HS-27A (cell line): ENCODE results near the gene EHMT1.
"Not testable (repeated sequence)": the region's sequence is repeated elsewhere in the genome, so short reads cannot be mapped to it uniquely, and the experiment has no call there.

Source experiments
- DNase-seq: peaks from one replicate; pipeline ENCODE4 v3.0.0-alpha.2; 2012; ENCODE audit warnings: low read depth, missing footprints

EHMT1 gene

DNA sequence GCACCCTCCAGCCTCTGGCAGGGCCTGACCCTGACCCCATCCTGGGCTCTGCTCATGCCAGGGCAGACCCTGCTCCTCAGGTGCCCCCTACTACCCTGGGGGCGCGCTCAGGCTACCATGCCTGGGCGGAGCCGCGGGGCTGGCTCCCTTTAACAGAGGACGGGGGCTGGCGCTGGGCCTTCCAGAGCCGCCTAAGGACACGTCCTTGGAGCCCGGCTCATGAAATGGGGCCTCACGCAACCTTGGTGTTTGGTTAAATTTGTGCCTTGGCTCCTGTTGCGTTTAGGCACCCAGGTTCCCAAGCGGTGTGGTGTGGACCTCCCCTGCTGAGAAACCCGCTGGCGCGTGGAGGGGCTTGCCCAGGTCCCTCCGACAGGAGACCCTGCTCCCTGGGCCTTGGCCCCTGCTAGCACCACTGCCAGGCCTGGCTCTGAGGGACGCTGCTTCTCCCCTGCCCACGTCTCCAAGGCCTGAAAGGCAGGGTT lies 3.4 kb upstream of the EHMT1 start:
- DNase-seq, result no peak

DNA sequence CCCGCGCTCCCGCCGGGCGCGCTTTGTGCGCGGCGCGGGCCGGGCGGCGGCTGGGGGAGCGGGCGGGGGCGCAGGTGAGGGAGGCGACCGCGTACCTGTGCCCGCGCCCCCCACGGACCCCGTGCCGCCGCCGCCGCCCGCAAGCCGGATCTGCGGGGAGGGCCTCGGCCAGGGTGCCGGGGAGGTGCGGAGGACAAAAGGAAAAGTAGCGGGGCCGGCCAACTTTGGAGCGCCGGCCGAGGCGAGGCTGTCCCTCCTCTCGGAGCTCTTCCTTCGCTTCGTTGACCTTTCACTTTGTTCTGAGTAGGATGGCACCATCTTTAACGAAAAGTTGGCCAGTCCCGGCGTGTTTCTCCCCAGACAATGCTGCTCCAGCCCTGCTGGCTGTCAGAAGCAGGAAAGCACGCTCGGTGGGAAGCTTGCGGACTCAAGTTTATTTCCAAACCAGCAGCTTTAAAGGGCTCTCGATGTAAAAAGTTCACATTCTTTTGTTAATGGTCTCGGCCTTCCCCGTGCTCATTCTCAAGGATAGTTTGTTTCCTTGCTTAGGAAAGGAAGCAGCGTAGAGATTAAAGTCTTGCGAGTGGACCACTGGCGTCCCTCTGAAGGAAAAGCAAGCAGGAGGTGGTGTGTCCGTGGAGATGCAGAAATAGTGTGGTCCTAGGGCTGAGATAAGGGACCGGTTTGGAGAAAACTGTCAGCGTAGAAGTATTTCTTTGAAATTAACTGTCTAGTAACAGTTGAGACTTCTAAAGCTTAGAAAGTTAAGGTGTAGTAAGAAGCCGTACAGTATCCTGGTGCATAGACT lies 639 bp downstream of the EHMT1 start:
- DNase-seq, result no peak

DNA sequence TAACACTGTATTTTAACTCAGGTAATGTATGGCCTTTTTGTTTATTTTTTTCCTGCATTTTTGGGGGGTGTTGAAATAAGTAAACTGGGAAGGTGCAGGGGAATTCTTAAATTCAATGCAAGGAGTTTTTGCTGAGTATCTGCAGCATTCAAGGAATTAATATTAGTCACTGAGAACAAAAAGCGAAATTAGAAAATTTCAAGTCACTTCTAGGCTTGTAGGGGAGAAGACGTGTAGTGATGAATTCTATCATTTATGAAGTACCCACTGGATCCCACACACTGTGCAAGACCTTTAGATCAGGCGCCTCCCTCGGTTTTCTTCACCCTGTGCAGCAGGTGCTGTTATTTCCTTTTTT lies 1.2 kb downstream of the EHMT1 start:
- DNase-seq, result no peak

DNA sequence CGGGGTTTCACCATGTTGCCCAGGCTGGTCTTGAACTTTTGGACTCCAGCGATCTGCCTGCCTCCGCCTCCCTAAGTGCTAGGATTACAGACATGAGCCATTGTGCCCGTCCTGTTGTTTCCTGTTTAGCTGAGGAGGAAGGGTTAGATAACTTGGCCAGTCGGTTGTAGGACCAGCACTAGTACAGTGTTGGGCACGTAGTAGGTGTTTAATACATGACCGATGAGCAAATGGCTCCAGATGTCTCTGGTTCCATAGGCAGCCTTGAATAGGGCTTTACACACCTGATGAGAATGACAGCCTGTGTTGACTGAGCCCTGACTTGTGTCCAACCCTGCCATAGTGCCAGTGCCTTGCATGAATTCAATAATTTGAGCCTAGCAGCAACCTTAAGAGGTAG lies 1.8 kb downstream of the EHMT1 start:
- no peak for DNase-seq

DNA sequence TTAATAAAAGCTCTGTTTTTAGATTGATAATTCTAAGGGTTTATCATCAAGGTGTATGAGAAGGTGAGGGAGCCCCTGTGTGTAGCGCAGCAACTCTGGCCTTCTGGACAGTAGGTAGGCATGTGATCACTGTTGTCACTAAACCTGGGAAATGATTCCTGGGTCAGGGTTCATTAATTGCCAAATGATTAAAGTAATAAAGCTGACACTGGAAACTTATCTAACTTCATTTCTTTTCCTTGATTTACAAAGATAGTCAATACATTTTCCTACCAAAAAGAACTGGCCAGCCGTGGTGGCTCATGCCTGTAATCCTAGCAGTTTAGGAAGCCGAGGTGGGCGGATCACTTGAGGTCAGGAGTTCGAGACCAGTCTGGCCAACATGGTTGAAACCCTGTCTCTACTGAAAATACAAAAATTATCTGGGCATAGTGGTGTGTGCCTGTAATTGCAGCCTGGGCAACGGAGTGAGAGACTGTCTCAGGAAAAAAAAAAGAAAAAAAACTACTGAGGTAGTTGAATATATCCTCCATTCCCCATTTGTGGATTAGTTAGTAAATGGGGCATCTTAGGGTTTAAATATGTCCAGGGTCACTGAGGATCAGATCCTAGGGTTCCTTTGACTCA lies 2.4 kb downstream of the EHMT1 start:
- no peak for DNase-seq

DNA sequence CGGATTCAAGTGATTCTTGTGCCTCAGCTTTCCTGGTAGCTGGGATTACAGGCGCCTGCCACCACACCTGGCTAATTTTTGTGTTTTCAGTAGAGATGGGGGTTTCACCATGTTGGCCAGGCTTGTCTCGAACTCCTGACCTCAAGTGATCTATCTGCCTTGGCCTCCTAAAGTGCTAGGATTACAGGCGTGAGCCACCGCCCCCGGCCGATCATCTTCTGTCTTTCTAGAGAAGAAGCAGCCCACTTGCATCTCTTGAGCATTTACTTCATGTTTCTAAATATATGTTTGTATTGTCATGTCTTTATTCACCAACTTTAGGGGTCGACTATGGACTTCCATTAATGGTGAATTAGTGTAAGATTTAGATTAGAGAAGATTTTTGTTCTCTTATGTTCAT lies 3.4 kb downstream of the EHMT1 start:
- not testable (repeated sequence) for DNase-seq

DNA sequence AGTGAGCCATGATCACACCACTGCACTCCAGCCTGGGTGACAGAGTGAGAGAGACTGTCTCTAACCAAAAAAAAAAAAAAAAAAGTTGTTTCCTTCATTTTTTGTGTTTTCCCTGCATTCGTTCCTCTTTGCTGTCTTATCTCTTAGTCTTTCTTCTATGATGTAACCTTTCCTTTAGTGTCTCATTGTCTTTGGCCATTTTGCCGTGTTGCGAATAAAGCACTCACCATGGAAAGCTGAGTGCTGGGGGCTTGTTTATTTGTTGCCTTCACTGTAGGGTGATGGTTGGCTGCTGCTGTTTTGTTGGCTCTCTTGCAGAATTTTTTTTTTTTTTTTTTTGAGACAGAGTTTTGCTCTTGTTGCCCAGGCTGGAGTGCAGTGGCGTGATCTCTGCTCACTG lies 7.7 kb downstream of the EHMT1 start:
- no peak for DNase-seq

DNA sequence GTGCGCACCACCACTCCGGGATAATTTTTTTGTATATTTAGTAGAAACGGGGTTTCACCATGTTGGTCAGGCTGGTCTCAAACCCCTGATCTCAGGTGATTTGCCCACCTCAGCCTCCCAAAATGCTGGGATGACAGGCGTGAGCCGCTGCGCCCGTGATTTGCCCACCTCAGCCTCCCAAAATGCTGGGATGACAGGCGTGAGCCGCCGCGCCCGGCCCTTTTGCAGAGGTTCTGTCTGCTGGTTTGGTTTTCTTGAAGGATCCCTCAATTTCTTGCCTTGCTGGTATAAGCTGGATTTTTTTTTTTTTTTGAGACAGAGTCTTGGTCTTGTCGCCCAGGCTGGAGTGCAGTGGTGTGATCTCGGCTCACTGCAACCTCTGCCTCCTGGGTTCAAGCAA lies 8.6 kb downstream of the EHMT1 start:
- DNase-seq, result not testable (repeated sequence)

DNA sequence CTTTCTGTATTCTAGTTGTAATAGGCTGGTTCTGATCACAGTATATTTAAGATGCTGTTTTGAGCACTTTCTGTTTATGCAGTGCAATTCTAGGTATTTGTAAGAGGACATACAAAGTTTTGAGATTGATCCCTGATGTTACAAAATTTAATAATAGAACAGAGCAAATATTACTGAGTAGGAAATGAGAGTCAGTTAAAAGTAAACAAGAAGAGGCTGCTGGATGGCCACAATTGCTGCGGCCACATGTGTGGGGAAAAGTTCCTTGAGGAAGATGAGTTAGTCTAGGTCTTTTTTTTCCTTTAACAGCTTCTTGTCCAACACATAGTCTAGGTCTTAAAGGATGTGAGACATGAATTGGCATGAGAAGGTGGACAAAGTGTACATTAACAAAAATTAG lies 11.3 kb downstream of the EHMT1 start:
- DNase-seq, result no peak

DNA sequence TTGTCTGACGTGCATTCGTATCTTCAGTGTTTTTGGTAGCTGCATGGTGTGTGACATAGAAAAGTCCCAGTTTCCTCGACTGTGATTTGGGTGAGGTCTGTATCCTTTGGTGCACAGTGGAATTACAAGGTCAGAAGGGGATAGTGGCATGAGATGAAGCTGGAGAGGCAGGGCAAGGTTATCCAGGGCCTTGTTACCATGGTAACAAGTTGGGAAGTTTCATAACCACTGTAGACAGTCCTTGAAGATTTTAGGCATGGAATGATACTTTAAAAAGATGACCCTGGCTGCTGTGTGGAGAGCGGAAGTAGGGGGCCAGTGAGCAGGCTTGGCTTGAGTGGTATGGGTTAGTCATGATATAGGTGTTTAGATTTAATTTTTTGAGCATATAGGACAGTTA lies 11.9 kb downstream of the EHMT1 start:
- no peak for DNase-seq

DNA sequence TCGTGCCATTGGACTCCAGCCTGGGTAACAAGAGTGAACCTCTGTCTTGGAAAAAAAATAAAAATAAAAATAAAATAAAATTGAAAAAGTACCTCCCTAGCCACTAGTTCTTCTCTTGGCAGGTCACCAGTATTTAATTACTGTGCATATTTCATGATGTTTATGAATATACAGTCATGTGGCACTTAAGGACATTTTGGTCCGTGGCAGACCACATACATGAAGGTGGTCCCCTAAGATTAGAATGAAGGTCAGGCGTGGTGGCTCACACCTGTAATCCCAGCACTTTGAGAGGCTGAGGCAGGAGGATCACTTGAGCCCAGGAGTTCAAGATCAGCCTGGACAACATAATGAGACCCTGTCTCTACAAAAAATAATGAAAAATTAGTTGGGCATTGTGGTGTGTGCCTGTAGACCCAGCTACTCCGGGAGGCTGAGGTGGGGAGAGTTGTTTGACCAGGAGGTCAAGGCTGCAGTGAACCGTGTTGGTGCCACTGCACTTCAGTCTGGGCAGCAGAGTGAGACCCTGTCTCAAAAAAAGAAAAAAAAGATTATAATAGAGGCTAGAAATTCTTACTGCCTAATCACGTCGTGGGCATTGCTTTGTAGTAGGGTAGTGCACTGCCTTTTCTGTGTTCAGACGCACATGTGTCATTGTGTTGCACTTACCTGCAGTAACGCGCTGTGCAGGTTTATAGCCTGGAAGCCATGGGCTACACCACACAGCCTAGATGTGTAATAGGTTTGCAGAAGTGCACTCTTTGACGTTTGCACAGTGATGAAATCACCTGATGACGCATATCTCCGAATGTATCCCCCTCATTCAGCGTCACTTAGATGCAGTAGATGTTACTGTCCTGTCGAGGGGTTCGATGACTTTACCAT lies 12.8 kb downstream of the EHMT1 start:
- no peak for DNase-seq

DNA sequence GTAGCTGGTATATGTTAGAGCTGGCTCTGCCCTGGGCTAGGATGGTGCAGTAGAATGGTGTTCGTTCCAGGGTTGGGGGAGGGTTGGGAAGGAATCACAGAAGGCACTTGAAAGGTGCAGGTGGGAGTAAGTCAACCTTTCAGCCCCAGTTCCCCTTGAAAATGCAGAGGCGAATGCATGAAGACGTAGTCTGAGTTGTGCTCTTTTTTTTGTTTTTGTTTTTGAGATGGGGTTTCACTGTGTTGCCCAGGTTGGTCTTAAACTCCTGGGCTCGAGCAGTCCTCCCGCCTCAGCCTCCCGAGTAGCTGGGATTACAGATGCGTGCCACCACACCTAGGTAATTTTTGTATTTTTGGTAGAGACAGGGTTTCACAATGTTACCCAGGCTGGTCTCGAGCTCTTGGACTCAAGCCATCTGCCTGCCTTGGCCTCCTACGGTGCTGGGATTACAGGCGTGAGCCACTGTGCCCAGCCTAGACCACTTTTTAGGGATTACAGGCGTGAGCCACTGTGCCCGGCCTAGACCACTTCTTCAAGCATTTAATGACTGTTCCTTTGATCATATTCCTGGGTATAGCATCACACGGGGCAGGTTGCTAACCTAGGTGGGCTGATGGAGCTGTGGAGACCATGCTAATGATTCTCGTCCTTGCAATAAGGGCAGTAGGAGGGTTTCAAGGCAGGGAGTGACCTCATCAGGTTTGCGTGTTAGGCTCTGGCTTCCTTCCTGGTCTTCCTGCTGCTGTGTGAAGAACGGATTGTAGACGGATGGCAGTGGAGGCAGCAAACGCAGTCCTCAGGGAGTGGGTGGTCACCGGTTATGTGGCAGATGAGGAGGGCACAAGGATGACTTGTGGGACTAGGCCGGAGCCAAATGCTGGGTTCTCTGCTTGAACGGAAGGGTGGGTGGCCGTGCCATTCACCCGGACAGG lies 13.7 kb downstream of the EHMT1 start:
- no peak for DNase-seq

DNA sequence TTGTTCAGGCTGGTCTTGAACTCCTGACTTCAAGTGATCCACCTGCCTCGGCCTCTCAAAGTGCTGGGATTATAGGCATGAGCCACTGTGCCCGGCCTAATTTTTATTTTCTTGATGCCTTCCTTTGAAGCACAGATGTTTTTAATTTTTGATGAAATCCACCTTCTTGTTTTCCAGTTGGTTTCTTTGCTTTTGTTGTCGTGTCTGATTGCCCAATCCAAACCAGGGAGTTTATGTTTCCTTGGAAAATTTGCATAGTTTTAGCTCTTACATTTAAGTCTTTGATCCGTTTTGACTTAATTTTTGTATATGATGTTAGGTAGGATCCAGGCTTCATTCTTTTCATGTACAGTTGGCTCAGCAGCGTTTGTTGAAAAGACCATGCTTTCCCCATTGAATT lies 15.2 kb downstream of the EHMT1 start:
- DNase-seq, result no peak

DNA sequence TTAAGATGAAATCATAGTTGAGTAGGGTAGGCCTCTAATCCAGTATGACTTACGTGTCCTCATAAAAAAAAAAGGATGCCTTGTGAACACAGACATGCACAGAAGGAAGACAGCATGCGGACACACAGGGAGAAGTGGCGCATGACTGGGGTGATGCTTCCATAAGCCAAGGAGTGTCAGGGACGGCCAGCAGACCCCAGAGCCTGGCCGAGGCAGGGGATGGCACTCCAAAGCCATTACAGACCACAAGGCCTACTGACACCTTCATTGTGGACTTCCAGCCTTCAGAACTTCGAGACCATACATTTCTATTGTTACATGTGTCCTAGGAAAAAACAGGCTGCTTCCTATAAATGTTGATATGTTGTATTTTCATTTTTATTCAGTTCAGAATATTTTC lies 19.9 kb downstream of the EHMT1 start:
- DNase-seq, result no peak

DNA sequence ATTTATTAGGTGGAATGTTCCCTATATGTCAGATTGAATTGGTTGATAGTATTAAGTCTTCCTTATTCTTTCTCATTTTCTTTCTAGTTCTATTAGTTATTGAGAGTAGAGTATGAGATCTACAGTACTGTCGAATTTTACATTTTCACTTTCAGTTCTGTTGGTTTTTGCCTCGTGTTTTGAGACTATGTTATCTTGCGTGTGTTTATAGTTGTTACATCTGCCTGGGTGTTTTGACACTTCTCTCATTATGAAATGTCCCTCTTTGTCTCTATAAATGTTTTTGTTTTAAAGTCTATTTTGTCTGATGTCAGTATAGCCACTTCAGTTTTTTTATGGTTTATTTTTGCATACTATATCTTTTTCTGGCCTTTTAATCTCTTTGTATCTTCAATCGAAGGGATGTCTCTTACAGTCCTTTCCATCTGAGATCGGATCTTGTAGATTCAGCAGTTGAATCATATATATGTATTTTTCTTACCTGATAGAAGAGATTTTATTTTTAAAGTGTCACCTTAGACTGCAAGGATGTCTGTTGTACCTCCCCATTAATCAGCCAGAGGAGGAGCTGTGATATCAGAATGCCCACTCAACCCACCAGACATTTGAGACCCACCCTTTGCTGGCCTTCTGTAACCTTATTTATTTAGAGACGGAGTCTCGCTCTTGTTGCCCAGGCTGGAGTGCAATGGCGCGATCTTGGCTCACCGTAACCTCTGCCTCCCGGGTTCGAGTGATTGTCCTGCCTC lies 20.7 kb downstream of the EHMT1 start:
- no peak for DNase-seq

DNA sequence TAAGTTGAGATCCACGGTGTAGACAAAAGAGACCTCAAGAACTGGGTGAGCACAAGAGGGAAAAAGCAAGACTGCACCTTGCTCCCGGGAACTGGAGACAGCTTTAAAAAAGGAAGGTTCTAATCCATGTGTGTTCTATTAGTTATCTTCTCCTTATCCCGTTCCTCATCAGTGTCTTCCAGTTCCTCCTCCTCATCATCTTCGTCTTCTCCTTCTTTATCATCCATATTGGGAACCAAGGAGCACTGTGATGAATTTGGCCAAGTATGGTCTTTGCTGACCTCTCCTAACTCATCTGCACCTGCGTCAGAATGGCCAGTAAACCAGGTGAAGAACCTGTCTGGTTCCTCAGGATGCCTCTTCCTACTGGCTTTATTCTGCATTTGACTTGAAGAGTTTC lies 22.1 kb downstream of the EHMT1 start:
- DNase-seq, result no peak

DNA sequence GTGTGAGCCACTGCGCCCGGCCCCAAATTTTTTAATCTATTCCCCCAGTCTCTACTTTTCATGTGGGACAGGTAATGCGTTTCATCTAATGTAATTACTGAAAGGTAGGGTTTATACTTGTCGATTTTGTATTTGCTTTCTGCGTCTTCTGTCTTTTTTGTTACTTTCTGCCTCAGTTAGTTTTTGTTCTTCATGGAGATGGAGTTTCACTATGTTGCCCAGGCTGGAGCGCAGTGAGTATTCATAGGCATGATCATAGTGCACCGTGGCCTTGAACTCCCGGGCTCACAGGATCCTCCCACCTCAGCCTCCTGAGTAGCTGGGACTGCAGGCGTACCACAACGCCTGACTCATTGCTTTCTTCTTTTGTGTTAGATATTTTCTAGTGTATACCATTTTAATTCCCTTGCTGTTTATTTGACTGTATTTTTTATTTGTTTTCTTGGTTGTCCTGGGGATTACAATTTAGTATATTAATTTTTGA lies 23.4 kb downstream of the EHMT1 start:
- no peak for DNase-seq

DNA sequence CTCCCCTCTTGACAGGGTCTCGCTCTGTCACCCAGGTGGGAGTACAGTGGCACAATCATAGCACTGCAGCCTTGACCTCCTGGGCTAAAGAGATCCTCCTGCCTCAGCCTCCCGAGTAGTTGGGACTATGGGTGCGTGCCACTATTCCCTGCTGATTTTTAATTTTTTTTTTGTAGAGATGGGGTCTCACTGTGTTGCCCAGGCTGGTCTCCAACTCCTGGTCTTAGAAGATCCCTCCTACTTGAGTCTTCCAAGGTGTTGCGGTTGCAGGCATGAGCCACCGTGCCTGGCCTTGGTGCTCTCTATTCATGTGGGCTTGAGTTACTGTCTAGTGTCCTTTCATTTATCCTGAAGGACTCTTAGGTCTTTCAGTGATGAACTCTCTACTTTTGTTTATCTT lies 24.1 kb downstream of the EHMT1 start:
- no peak for DNase-seq

DNA sequence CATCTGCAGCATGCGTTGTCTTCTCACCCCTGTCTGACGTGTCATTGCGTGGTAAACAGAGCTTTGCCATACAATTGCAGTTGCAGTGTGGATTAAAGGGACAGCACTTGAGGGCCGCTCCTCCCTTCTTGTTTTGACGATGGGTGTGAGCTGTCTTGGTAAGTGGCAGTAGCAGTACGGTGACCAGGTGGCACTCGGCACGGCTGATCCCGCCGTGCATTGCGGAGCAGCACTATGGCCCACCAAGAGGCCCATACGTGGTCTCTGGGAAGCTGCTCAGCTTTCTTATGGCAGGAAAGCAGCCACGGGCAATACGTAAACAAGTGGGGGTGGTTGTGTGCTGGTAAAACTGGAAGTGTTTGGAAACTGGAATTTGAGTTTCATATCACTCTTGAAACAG lies 25.1 kb downstream of the EHMT1 start:
- no peak for DNase-seq

DNA sequence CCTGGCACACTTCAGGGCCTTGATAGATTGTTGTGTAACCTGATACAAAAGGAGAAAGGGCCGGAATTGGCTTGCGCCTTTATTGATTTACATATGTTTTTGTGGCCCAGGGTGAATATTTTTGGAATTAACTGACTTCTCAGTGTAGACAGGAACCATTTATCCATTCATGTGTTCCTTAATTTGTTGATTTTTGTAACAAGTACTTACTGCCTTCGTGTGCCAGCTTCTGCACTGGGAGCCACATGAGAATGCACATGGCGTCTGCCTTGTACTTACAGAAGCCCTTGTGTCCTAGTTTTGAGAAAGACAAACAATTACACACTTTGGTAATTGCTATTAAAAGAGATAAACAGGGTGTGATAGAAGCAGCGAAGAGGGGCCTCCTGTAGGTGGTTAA lies 26.4 kb downstream of the EHMT1 start:
- DNase-seq, result no peak

DNA sequence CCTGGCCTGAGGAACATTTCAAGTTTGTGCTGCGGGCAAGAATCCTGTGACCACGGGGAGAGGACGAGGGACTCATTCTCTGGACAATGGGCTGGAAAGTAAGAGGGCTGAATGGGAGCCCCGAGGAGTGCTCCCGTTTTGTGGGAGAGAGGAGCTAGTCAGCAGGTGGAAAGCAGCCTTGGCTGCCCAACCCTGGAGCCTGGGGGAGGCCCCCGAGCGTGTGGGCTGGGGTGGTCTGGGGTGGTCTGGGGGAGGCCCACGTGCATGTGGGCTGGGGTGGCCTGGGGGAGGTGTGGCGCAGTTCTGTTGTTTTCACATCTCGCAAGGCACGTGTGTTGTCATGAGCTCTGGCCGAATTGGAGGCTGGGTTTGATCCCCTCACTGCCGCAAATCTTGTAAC lies 27.5 kb downstream of the EHMT1 start:
- DNase-seq, result no peak
